Hepatocyte (in vitro differentiated cells): ENCODE data around the gene BHLHE23. TPM values are rescaled to one million over a fixed set of nuclear protein-coding genes. Genes with fewer than 3 reads are reported as not detected.
A peak's percentile ranks its signal among the peaks of the same experiment; 100 is the strongest.

Source experiments
- DNase-seq: peaks from one replicate; pipeline ENCODE4 v3.0.0-alpha.2; 2016; ENCODE audit warnings: low spot score
- H2AFZ ChIP-seq: fragments of 200-600 bp; sonication (generic); 2 replicates; pipeline ENCODE4 v1.6.0; 2016; ENCODE audit warnings: antibody characterized with exemption, mild to moderate bottlenecking
- H3K27ac ChIP-seq: fragments of 200-600 bp; sonication (generic); 2 replicates; pipeline ENCODE4 v1.5.1; 2016; ENCODE audit warnings: mild to moderate bottlenecking
- H3K27me3 ChIP-seq: fragments of 200-600 bp; sonication (generic); 2 replicates; pipeline ENCODE4 v1.6.1; 2016
- H3K36me3 ChIP-seq: fragments of 200-600 bp; sonication (generic); replicated peaks from 2 replicates; pipeline ENCODE4 v1.5.1; 2016; ENCODE audit warnings: low read depth; ENCODE audit not compliant: insufficient read depth
- H3K4me1 ChIP-seq: fragments of 200-600 bp; sonication (generic); 2 replicates; pipeline ENCODE4 v1.5.1; 2016; ENCODE audit warnings: mild to moderate bottlenecking, moderate library complexity; ENCODE audit not compliant: insufficient read depth
- H3K4me2 ChIP-seq: fragments of 200-600 bp; sonication (generic); 2 replicates; pipeline ENCODE4 v1.6.0; 2016
- H3K4me3 ChIP-seq: fragments of 200-600 bp; sonication (generic); 2 replicates; pipeline ENCODE4 v1.5.1; 2016; ENCODE audit warnings: mild to moderate bottlenecking
- H3K79me2 ChIP-seq: fragments of 200-600 bp; sonication (generic); 2 replicates; pipeline ENCODE4 v1.6.0; 2017; ENCODE audit warnings: mild to moderate bottlenecking
- H3K9me2 ChIP-seq: fragments of 200-600 bp; sonication (generic); replicated peaks from 2 replicates; pipeline ENCODE4 v1.6.0; 2017; ENCODE audit warnings: mild to moderate bottlenecking; ENCODE audit not compliant: insufficient read depth
- H3K9me3 ChIP-seq: fragments of 200-600 bp; sonication (generic); 2 replicates; pipeline ENCODE4 v1.5.1; 2016; ENCODE audit warnings: low read depth, mild to moderate bottlenecking
- H4K20me1 ChIP-seq: fragments of 200-600 bp; sonication (generic); 2 replicates; pipeline ENCODE4 v1.6.0; 2016; ENCODE audit warnings: mild to moderate bottlenecking; ENCODE audit not compliant: insufficient read depth, poor library complexity, severe bottlenecking
- CTCF ChIP-seq: fragments of 200-600 bp; sonication (generic); IDR thresholded peaks from 2 replicates; pipeline ENCODE4 v1.5.1; 2016; ENCODE audit warnings: antibody characterized with exemption, mild to moderate bottlenecking; ENCODE audit not compliant: poor library complexity
- EZH2 ChIP-seq: fragments of 200-600 bp; sonication (generic); IDR thresholded peaks from 2 replicates; pipeline ENCODE4 v1.6.1; 2016; ENCODE audit warnings: antibody characterized with exemption, mild to moderate bottlenecking, borderline replicate concordance
- EZH2phosphoT487 ChIP-seq: fragments of 200-600 bp; sonication (generic); IDR thresholded peaks from one replicate; pipeline ENCODE4 v1.6.1; 2018; ENCODE audit warnings: antibody characterized with exemption, mild to moderate bottlenecking, low read depth, moderate library complexity; ENCODE audit not compliant: unreplicated experiment, severe bottlenecking
- WGBS: methylation state at CpG from one replicate; pipeline ENCODE4 v1.1.6; 2016; ENCODE audit warnings: low lambda C conversion rate; ENCODE audit errors: missing lambda C conversion rate; 5-methylcytosine and 5-hydroxymethylcytosine counted together
- polyA plus RNA-seq: library from polyadenylated mRNA; unstranded; fragments of >200 nt; fragmentation: Nextera tagmentation; extraction: Ambion mirVana; gene quantifications from 2 replicates; pipeline ENCODE4 v1.2.1, GENCODE V29; 2016
- total RNA-seq: library from RNA; depleted of rRNA; stranded (reverse); fragments of >200 nt; gene quantifications from 2 replicates; pipeline ENCODE4 v1.2.3, GENCODE V29; 2014

Gene BHLHE23
- total and polyA plus RNA-seq, 2 experiments from 2014 or later = not detected

- peaks cover 10% of the 10 kb centered on the region for H3K4me1 ChIP-seq
- no peak overlapping the region for H3K4me3 ChIP-seq
- 5% methylated on average over 25 of the region's 38 CpGs for WGBS
- H4K20me1 ChIP-seq = no peaks in the 10 kb centered on the region
- H3K27ac ChIP-seq = no peak overlapping the region
- H3K9me3 ChIP-seq = no peaks in the 10 kb centered on the region
- no peaks in the 10 kb centered on the region for H3K79me2 ChIP-seq
- DNase-seq = peak; percentile 94
- H3K4me2 ChIP-seq = peak overlapping the region; percentile 76
- TF ChIP-seq CTCF = peak; percentile 85
- no peak for TF ChIP-seq EZH2
- TF ChIP-seq EZH2phosphoT487 = no peak
- peaks cover 41% of the 10 kb centered on the region for H3K27me3 ChIP-seq
- H3K36me3 ChIP-seq = no peaks in the 10 kb centered on the region
- no peaks in the 10 kb centered on the region for H3K9me2 ChIP-seq
- H2AFZ ChIP-seq = no peak overlapping the region
Observed at GRCh38 chr20:62971950-62972844, 34.6 kb downstream of the BHLHE23 start.

GRCh38 chr20:62971211-62971949 lies 35.4 kb downstream of the BHLHE23 start:
- Histone ChIP-seq H3K4me2 (no peak overlapping the region), H3K4me1 (peaks cover 10% of the 10 kb centered on the region), H3K36me3 (no peaks in the 10 kb centered on the region), H3K79me2 (no peaks in the 10 kb centered on the region), H3K9me3 (no peaks in the 10 kb centered on the region), H2AFZ (no peak overlapping the region), H3K9me2 (no peaks in the 10 kb centered on the region), H3K4me3 (no peak overlapping the region), H3K27ac (no peak overlapping the region), H4K20me1 (no peaks in the 10 kb centered on the region), H3K27me3 (peaks cover 35% of the 10 kb centered on the region)
- TF ChIP-seq EZH2phosphoT487 (no peak), CTCF (no peak), EZH2 (no peak)
- no peak for DNase-seq
- 86% methylated on average over 10 of the region's 10 CpGs for WGBS

GRCh38 chr20:62970307-62971210 lies 36.2 kb downstream of the BHLHE23 start:
- 64% methylated on average over 30 of the region's 33 CpGs for WGBS
- TF ChIP-seq EZH2 = no peak
- TF ChIP-seq EZH2phosphoT487 = no peak
- no peak for TF ChIP-seq CTCF
- no peak overlapping the region for H3K4me2 ChIP-seq
- no peak overlapping the region for H3K27ac ChIP-seq
- no peaks in the 10 kb centered on the region for H3K36me3 ChIP-seq
- no peaks in the 10 kb centered on the region for H3K9me3 ChIP-seq
- H2AFZ ChIP-seq = no peak overlapping the region
- H3K79me2 ChIP-seq = no peaks in the 10 kb centered on the region
- H3K9me2 ChIP-seq = no peaks in the 10 kb centered on the region
- no peaks in the 10 kb centered on the region for H4K20me1 ChIP-seq
- H3K27me3 ChIP-seq = peaks cover 28% of the 10 kb centered on the region
- no peak overlapping the region for H3K4me3 ChIP-seq
- DNase-seq = no peak
- H3K4me1 ChIP-seq = peaks cover 10% of the 10 kb centered on the region
